Common myeloid progenitor, CD34-positive (primary cell): ENCODE data around the gene SLC2A13.

Source experiments
- CTCF ChIA-PET: fragments of 350-600 bp; sonication (Branson Sonifier 250); formaldehyde crosslinking; loops from one replicate; lab custom pipeline; 2021; ENCODE audit warnings: antibody characterized with exemption; lab: Charles Lee
- POLR2A ChIA-PET: fragments of 350-600 bp; sonication (Branson Sonifier 250); formaldehyde crosslinking; loops from one replicate; lab custom pipeline; 2021; ENCODE audit warnings: antibody characterized with exemption; lab: Charles Lee
- DNase-seq, 3 donors: peaks; one replicate each; pipeline versions ENCODE4 v3.0.0 to v3.0.0-alpha.2; 2013
- H3K27ac ChIP-seq, 2 experiments: 1 replicate in 1 of 2; 2 replicates in 1 of 2; pipeline ENCODE4 v1.7.0; 2013; ENCODE audit warnings: inconsistent platforms in 2 of 2, low read length in 2 of 2, mild to moderate bottlenecking in 2 of 2, low read depth in 1 of 2, moderate library complexity in 1 of 2; ENCODE audit not compliant: severe bottlenecking in 2 of 2, insufficient read depth in 1 of 2, poor library complexity in 1 of 2
- H3K27me3 ChIP-seq, 5 experiments: replicated peaks in 2 of 5; 1 replicate in 3 of 5; 2 replicates in 2 of 5; pipeline versions ENCODE4 v1.6.1 to v1.7.0; 2013; ENCODE audit warnings: low read length in 4 of 5, mild to moderate bottlenecking in 2 of 5, moderate library complexity in 2 of 5, inconsistent platforms in 1 of 5; ENCODE audit not compliant: insufficient read depth in 5 of 5, control insufficient read depth in 4 of 5
- H3K36me3 ChIP-seq, 4 experiments: 1 replicate in 2 of 4; 2 replicates in 2 of 4; pipeline versions ENCODE4 v1.6.1 to v1.7.0; 2013; ENCODE audit warnings: low read length in 3 of 4, control low read depth in 1 of 4, mild to moderate bottlenecking in 1 of 4; ENCODE audit not compliant: control insufficient read depth in 4 of 4, insufficient read depth in 4 of 4
- H3K4me1 ChIP-seq, 4 experiments: 1 replicate in 3 of 4; 2 replicates in 1 of 4; pipeline versions ENCODE4 v1.6.1 to v1.7.1; 2013; ENCODE audit warnings: low read length in 3 of 4, mild to moderate bottlenecking in 3 of 4, control low read depth in 1 of 4, inconsistent platforms in 1 of 4, moderate library complexity in 1 of 4; ENCODE audit not compliant: control insufficient read depth in 4 of 4, insufficient read depth in 4 of 4; ENCODE audit errors: control extremely low read depth in 1 of 4
- H3K4me3 ChIP-seq, 7 experiments: 1 replicate in 4 of 7; 2 replicates in 3 of 7; pipeline versions ENCODE4 v1.5.1 to v1.7.0; 2013; ENCODE audit warnings: mild to moderate bottlenecking in 7 of 7, low read length in 6 of 7, moderate library complexity in 6 of 7, inconsistent platforms in 2 of 7, low read depth in 2 of 7, control low read depth in 1 of 7; ENCODE audit not compliant: insufficient read depth in 4 of 7, control insufficient read depth in 1 of 7; ENCODE audit errors: extremely low read depth in 1 of 7
- H3K9me3 ChIP-seq, 5 experiments: 1 replicate in 4 of 5; 2 replicates in 1 of 5; pipeline versions ENCODE4 v1.6.1 to v1.7.1; 2013; ENCODE audit warnings: low read length in 4 of 5, mild to moderate bottlenecking in 2 of 5, inconsistent platforms in 1 of 5, low read depth in 1 of 5, moderate library complexity in 1 of 5; ENCODE audit not compliant: control insufficient read depth in 4 of 5, insufficient read depth in 2 of 5; ENCODE audit errors: control extremely low read depth in 1 of 5
- WGBS: methylation state at CpG from one replicate; pipeline ENCODE4 v1.1.5; 2013; ENCODE audit not compliant: insufficient coverage; 5-methylcytosine and 5-hydroxymethylcytosine counted together

Gene SLC2A13

DNA sequence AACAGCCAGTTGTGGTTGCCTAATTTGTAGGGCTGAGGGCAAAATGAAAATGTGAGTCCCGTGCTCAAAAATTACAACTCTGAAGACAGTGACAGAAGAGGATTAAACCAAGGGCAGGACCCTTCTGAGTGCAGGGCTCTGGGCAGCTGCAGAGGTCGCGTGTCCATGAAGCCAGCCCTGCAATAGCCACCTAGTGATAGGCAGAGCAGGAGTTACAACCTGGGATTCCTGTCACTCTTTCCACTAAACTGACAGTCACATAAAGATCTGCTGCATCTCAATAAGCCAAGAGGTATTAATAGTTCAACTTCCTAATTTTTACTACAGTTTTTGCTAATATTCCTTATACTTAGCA is 94.1 kb downstream of the SLC2A13 start:
- Histone ChIP-seq H3K4me1 (peaks cover 0 to 6% (median 2%) of the 10 kb centered on the region in 4 experiments), H3K27me3 (no peaks in the 10 kb centered on the region), H3K9me3 (no peaks in the 10 kb centered on the region), H3K36me3 (no peaks in the 10 kb centered on the region), H3K4me3 (peak overlapping the region in 5 of 7 experiments; percentile 30 to 76 (median 58)), H3K27ac (no peak overlapping the region)
- 71% methylated on average over 3 of the region's 3 CpGs for WGBS
- DNase-seq: peak in 1 of 3 donors; percentile 21
- ChIA-PET POLR2A (no interaction called here), CTCF (interaction anchor here (0.6 to 6.3 kb wide), 13 partner anchors 12 to 302 kb away, joined by 3 to 65 read pairs (median 4); partner anchors contain the start of gene SLC2A13)

- DNase-seq: peak; percentile 76 to 87 (median 82)
- Histone ChIP-seq H3K27ac (no peak overlapping the region), H3K9me3 (no peaks in the 10 kb centered on the region), H3K4me1 (peaks cover 0 to 6% (median 2%) of the 10 kb centered on the region in 4 experiments), H3K36me3 (no peaks in the 10 kb centered on the region), H3K27me3 (no peaks in the 10 kb centered on the region), H3K4me3 (peak overlapping the region in 5 of 7 experiments; percentile 30 to 76 (median 58))
- 37% methylated on average over 7 of the region's 11 CpGs for WGBS
- ChIA-PET POLR2A (interaction anchor here (0.5 kb wide), 1 partner anchor 91 kb away, joined by 8 read pairs; no protein-coding TSS in a partner anchor), CTCF (interaction anchor here (0.6 to 6.3 kb wide), 17 partner anchors 12 to 303 kb away, joined by 3 to 65 read pairs (median 4); partner anchors contain the start of gene SLC2A13)
Observed at GRCh38 chr12:40010899-40011774, 94.7 kb downstream of the SLC2A13 start.

DNA sequence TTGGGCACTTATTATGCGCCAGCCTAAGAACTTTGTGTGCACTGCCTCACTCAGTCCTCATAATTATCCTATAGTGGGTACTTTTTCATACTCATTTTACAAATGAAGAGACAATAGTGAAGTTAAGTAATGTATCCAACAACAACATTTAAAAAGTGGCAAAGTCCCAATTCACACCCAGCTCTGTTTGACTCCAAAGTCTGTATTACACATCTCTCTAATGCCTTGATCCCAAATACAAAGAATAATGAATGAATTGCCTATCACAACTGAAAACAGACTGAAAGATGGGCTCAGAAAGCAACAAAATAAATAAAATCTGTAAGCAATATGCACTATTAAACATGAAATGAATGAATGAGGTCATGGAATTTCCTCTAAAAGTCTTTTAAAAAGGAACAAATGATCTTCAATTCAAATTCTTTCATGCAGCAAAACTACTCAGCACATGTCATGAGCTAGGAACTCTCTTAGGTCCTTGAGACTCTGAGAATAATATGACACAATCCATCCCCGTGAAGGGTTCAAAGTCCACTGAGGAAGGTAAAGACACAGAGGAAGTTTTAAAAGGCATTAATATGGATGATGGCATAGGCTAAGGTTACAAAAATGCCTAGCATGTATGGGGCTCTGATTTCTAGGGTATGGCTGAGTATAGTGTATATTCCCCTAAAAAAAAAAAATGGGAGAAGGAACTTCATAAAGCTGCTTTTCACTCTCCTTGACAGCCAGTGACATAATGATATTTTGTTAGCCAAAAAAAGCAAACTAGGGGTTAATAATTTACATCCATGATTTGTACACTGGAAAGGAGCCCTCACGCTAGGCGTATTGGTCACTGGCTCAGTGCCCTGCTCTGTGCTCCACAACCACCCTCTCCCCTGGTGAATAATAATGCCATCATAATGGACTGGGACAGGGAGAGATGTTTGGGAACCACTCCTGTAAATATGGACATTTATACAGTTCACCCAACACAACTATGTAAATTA is 103.4 kb downstream of the SLC2A13 start:
- POLR2A ChIA-PET: no interaction called here
- Histone ChIP-seq H3K4me1 (no peaks in the 10 kb centered on the region), H3K27me3 (no peaks in the 10 kb centered on the region), H3K27ac (no peak overlapping the region), H3K9me3 (peaks cover 0 to 21% (median 4%) of the 10 kb centered on the region in 5 experiments), H3K36me3 (no peaks in the 10 kb centered on the region), H3K4me3 (no peak overlapping the region)
- no peak for DNase-seq
- CTCF ChIA-PET: interaction anchor here (1.0 kb wide), 1 partner anchor 13 kb away, joined by 6 read pairs; no protein-coding TSS in a partner anchor
- 100% methylated on average over 1 of the region's 4 CpGs for WGBS

- Histone ChIP-seq H3K27me3 (no peaks in the 10 kb centered on the region), H3K9me3 (peaks cover 0 to 21% (median 6%) of the 10 kb centered on the region in 5 experiments), H3K27ac (no peak overlapping the region), H3K36me3 (no peaks in the 10 kb centered on the region), H3K4me1 (no peaks in the 10 kb centered on the region), H3K4me3 (no peak overlapping the region)
- ChIA-PET POLR2A (no interaction called here), CTCF (no interaction called here)
- no peak for DNase-seq
Observed at GRCh38 chr12:40001406-40001805, 104.5 kb downstream of the SLC2A13 start.

- no CpG with 5 or more reads among the region's 2 CpGs for WGBS
- Histone ChIP-seq H3K36me3 (no peaks in the 10 kb centered on the region), H3K27ac (no peak overlapping the region), H3K27me3 (no peaks in the 10 kb centered on the region), H3K9me3 (peaks cover 0 to 21% (median 7%) of the 10 kb centered on the region in 5 experiments), H3K4me3 (no peak overlapping the region), H3K4me1 (no peaks in the 10 kb centered on the region)
- POLR2A ChIA-PET: no interaction called here
- CTCF ChIA-PET: no interaction called here
- no peak for DNase-seq
Observed at GRCh38 chr12:40000884-40001283, 105.0 kb downstream of the SLC2A13 start.

DNA sequence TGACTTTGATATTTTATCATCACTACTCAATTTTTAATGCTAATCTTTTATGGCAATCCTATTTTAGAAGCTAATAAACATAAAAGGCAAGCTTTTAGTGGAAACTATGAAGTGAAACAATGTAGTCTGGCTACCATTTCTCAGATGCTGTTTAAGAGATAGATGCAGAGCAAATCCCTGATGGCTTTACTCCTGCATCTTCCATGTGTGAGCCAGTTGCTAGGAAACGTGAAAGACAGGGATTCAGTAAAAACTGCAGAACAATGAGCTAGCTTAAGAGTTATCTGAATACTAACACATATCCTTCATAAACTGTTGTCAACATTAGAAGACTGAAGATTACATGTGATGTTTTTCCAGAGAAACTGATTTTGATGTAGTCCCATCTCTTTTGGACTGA is 112.6 kb downstream of the SLC2A13 start:
- Histone ChIP-seq H3K27ac (no peak overlapping the region), H3K4me1 (no peaks in the 10 kb centered on the region), H3K9me3 (peaks cover 0 to 5% (median 0%) of the 10 kb centered on the region in 5 experiments), H3K4me3 (no peak overlapping the region), H3K27me3 (no peaks in the 10 kb centered on the region), H3K36me3 (no peaks in the 10 kb centered on the region)
- ChIA-PET POLR2A (no interaction called here), CTCF (no interaction called here)
- DNase-seq: no peak
- WGBS: 100% methylated on average over 1 of the region's 1 CpG
